GM12865 (cell line): ENCODE results near the gene DCT.

Experiments
- DNase-seq: peaks from one replicate; pipeline ENCODE4 v3.0.0; 2010; ENCODE audit warnings: low read depth
- H3K4me3 ChIP-seq: 2 replicates; pipeline ENCODE4 v1.5.1; 2011; ENCODE audit warnings: mild to moderate bottlenecking, low read depth, low read length, control low read depth
- TF ChIP-seq, protein P1 (sequence below): IDR thresholded peaks from 2 replicates; pipeline ENCODE4 v1.5.1; 2011; ENCODE audit warnings: low read length, control low read depth, low read depth, inconsistent platforms; ENCODE audit not compliant: insufficient read depth; ENCODE audit errors: missing control alignments

The DCT gene

DNA sequence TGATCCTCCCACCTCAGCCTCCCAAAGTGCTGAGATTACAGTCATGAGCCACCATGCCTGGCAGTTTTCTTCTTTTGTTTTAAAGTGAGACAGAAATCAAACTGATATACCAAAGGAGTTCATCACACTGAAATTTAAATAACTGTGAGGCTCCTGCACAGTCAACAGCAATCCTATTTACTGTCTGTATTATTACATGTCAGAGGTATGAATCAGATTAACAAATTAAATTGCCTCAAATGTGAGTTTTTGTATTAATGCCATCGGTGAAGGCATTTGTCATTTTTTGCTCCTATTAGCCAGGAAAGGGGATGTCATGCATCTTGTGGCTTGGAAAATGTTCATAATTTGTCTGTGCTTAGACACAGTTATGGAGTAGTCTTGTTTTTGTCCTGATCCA lies 20.4 kb downstream of the DCT start:
- no peak for DNase-seq
- TF ChIP-seq, protein P1, sequence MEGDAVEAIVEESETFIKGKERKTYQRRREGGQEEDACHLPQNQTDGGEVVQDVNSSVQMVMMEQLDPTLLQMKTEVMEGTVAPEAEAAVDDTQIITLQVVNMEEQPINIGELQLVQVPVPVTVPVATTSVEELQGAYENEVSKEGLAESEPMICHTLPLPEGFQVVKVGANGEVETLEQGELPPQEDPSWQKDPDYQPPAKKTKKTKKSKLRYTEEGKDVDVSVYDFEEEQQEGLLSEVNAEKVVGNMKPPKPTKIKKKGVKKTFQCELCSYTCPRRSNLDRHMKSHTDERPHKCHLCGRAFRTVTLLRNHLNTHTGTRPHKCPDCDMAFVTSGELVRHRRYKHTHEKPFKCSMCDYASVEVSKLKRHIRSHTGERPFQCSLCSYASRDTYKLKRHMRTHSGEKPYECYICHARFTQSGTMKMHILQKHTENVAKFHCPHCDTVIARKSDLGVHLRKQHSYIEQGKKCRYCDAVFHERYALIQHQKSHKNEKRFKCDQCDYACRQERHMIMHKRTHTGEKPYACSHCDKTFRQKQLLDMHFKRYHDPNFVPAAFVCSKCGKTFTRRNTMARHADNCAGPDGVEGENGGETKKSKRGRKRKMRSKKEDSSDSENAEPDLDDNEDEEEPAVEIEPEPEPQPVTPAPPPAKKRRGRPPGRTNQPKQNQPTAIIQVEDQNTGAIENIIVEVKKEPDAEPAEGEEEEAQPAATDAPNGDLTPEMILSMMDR, result no peak
- H3K4me3 ChIP-seq, result no peak overlapping the region

GRCh38 chr13:94455414-94455813 lies 24.1 kb downstream of the DCT start:
- DNase-seq, result no peak
- H3K4me3 ChIP-seq, result no peak overlapping the region
- TF ChIP-seq, protein P1, result no peak

GRCh38 chr13:94454906-94455305 lies 24.6 kb downstream of the DCT start:
- TF ChIP-seq, protein P1, result no peak
- no peak for DNase-seq
- no peak overlapping the region for H3K4me3 ChIP-seq

DNA sequence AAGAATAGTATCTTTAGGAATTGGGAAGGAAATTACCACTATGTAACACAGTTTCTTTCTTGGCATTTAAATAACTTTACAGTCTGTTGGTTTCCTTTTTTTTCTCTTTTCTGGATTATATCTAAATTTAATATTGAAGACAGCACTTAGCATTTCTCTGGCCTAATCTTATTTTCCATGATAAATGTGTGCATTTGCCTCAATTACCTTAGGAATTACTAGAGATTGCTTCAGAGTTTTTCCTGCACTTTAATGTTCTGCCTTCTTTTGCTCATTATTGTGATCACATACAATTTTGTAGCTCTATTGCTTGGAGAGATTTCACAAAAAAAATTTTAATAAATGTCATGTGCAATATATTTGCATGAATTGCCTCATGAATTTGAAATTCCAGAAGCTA lies 25.1 kb downstream of the DCT start:
- no peak for DNase-seq
- TF ChIP-seq, protein P1, result no peak

DNA sequence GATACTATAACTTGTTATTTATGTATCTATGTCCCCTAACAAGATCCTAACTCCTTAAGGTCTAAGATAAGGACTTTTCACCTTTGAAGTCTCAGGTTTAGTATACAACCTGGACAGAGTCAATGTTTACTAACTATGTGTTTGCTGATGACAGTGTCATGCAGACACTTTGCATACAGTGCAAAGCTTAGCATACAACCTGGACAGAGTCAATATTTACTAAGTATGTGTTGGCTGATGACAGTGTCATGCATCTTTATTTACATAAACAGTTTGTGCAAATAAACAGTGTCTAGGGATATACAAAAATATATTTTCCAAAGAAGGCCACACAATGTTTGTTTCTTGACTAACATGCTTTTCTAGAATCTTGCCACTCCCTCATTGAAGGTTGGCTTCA lies 34.7 kb downstream of the DCT start:
- no peak for DNase-seq
- no peak overlapping the region for H3K4me3 ChIP-seq
- TF ChIP-seq, protein P1, result no peak

More for the DNA sequence above, 25.1 kb downstream of the DCT start:
- H3K4me3 ChIP-seq, result no peak overlapping the region

DNA sequence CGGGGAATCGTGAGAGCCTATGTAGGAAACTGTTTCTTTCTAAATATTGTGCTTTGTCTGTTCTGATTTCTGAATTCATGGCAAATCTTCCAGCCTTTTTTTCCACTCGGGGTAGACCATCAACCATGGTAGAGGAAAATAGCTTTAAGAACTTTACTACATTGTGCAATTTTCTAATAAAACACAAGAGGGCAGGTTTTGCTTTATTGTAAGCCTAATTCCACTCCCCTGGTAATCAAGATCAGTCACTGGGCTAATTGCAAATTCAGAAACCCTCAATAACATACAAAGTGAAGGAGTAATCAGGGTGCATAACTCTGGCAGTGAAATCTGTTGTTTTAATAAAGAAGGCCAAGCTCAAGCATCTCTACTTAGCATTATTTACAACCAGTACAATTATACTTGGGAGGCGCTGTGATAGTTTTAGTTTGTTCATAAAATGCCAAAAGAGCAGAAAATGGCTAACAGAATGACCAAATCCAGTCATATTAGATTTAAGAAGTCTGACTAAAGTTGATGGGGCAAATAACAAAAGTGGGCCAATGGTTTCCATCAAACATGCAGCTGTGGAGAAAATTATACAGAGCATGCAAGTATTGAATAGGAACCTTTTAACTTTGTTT lies 43.8 kb downstream of the DCT start:
- TF ChIP-seq, protein P1, result peak; percentile 39
- DNase-seq, result peak; percentile 49
- H3K4me3 ChIP-seq, result no peak overlapping the region
